ENCODE data around the gene THBS1.

Gene THBS1

DNA sequence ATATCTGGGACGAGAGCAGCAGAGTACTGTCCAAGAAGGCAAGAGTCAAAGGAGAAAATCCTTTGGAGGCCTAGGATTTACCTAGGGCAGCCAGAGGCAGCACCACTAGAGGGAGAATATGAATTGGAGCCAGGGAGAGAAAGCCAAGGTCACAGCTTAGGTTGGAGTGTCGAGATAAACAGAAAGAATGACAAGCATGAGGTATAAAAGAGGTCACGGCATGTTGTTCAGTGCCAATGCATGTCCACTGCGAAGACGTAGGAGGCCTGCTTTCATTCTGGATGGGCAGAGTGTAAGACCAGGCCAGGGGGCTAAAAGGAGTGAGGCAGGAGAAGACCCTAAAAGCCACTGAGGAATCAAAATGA is 47.2 kb downstream of the THBS1 start:
- TF ChIP-seq, protein P1, sequence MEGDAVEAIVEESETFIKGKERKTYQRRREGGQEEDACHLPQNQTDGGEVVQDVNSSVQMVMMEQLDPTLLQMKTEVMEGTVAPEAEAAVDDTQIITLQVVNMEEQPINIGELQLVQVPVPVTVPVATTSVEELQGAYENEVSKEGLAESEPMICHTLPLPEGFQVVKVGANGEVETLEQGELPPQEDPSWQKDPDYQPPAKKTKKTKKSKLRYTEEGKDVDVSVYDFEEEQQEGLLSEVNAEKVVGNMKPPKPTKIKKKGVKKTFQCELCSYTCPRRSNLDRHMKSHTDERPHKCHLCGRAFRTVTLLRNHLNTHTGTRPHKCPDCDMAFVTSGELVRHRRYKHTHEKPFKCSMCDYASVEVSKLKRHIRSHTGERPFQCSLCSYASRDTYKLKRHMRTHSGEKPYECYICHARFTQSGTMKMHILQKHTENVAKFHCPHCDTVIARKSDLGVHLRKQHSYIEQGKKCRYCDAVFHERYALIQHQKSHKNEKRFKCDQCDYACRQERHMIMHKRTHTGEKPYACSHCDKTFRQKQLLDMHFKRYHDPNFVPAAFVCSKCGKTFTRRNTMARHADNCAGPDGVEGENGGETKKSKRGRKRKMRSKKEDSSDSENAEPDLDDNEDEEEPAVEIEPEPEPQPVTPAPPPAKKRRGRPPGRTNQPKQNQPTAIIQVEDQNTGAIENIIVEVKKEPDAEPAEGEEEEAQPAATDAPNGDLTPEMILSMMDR (IDR thresholded peaks at IDR 0.05; ENCODE audit: control insufficient read depth, extremely low read depth, insufficient read depth): peak; percentile 18; the same call in 1 of the 2 replicates
- no peak for DNase-seq (ENCODE audit: low read depth)
- H3K4me3 ChIP-seq (ENCODE audit: low read depth, low read length): no peak overlapping the region

- no peak overlapping the region for H3K4me3 ChIP-seq (ENCODE audit: low read depth, low read length)
- TF ChIP-seq, protein P1 (IDR thresholded peaks at IDR 0.05; ENCODE audit: control insufficient read depth, extremely low read depth, insufficient read depth): no peak
- no peak for DNase-seq (ENCODE audit: low read depth)
Observed at GRCh38 chr15:39628546-39629257, 47.8 kb downstream of the THBS1 start.

DNA sequence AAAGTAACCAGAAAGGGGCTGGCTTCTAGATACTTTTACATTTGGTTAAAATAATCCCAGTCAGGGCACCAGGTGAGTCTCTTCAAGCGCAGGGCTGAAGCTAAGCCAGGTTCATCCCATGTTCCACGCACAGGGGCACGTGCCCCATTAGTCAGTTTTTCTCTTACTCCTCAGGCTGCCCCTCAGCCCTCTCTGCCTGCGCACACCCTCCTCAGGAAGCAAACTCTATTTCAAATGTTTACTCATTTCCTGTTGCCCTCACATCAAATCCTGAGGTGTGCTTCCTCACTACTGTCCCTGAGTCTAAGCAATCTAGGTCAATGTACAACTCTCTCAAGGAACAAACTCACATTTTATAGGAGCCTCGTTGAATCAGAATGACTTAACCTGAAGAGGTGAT is 48.5 kb downstream of the THBS1 start:
- TF ChIP-seq, protein P1 (IDR thresholded peaks at IDR 0.05; ENCODE audit: control insufficient read depth, extremely low read depth, insufficient read depth): no peak
- no peak overlapping the region for H3K4me3 ChIP-seq (ENCODE audit: low read depth, low read length)
- no peak for DNase-seq (ENCODE audit: low read depth)

- TF ChIP-seq, protein P1 (IDR thresholded peaks at IDR 0.05; ENCODE audit: control insufficient read depth, extremely low read depth, insufficient read depth): no peak
- no peak overlapping the region for H3K4me3 ChIP-seq (ENCODE audit: low read depth, low read length)
- DNase-seq (ENCODE audit: low read depth): peak; percentile 92
Observed at GRCh38 chr15:39629906-39630305, 49.0 kb downstream of the THBS1 start.

- TF ChIP-seq, protein P1 (IDR thresholded peaks at IDR 0.05; ENCODE audit: control insufficient read depth, extremely low read depth, insufficient read depth): no peak
- no peak for DNase-seq (ENCODE audit: low read depth)
- H3K4me3 ChIP-seq (ENCODE audit: low read depth, low read length): no peak overlapping the region
Observed at GRCh38 chr15:39631357-39631756, 50.5 kb downstream of the THBS1 start.

DNA sequence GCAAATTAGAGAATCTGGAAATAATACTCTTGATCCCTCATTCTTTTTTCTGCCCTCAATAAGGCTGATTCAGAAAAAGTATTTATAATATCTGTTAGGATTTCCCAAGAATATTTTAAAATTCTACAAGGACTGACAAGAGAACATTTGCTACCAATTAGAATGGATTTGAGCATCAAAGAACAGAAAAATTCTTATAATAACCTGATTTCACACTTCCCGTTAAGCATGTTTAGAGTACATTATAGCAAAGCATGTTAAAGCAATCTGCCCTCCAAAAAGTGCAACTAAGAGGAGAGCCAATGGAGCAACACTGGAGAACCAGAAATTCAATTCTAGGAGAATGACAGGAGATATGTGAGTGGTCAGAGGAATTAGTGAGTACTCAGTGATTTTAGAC is 57.2 kb downstream of the THBS1 start:
- no peak overlapping the region for H3K4me3 ChIP-seq (ENCODE audit: low read depth, low read length)
- TF ChIP-seq, protein P1 (IDR thresholded peaks at IDR 0.05; ENCODE audit: control insufficient read depth, extremely low read depth, insufficient read depth): no peak
- no peak for DNase-seq (ENCODE audit: low read depth)

DNA sequence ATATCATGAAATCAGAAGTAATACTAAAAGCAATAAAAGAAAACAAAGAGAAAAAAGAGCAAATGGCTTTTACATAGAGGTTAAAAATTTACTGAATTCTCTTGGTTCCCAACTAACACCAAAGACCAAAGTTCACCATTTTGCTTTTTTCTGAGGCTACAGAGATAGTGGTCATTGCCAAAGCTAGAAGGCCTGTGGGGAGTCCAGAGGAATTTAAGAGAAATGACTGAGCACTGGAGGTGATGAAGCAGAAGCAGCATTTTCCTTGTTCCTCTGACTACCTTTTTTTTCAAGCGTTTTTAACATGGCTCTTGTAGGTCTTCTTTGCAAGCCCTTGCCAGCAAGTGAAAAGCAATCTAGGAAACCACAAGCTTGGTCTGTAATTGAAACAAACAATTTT is 58.2 kb downstream of the THBS1 start:
- TF ChIP-seq, protein P1 (IDR thresholded peaks at IDR 0.05; ENCODE audit: control insufficient read depth, extremely low read depth, insufficient read depth): no peak
- no peak overlapping the region for H3K4me3 ChIP-seq (ENCODE audit: low read depth, low read length)
- no peak for DNase-seq (ENCODE audit: low read depth)

Measured in LNCaP clone FGC (cell line).